Measurements from ENCODE around the gene FXYD6. TPM values are rescaled to one million over a fixed set of nuclear protein-coding genes. Genes with fewer than 3 reads are reported as not detected.

The FXYD6 gene
- total RNA-seq, 1 donor from 2014 or later, result 95.6 TPM

DNA sequence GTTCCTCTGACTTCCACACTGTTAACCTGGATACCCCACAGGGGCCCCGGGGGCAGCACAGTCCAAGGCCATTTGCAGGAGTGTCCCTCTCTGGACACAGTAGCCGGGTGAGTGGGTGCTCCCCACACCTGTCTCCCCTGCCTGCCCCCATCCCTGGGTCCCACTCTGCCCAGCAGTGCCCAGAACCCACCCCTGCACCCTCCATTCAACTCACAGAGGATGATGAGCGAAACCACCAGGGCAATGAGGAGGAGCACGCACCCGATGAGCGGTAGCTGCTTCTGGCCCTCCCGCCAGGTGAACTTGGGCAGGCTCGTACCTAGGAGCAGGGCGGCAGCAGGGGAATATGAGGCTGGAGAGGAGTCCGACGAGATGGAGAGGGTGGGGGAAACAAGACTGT lies 40.5 kb upstream of the FXYD6 start:
- Histone ChIP-seq H3K9me3 (ENCODE audit: low read depth) (no peaks in the 10 kb centered on the region), H3F3A (ENCODE audit: low read depth) (no peaks in the 10 kb centered on the region), H4K20me1 (ENCODE audit: low read depth) (no peaks in the 10 kb centered on the region), H3K9ac (no peak overlapping the region), H3K4me2 (no peak overlapping the region), H3K79me2 (ENCODE audit: low read depth) (no peaks in the 10 kb centered on the region), H3K4me1 (peaks cover 5% of the 10 kb centered on the region), H3K36me3 (no peaks in the 10 kb centered on the region), H3K27me3 (no peaks in the 10 kb centered on the region), H3K4me3 (no peak overlapping the region), H2AFZ (replicated peaks) (no peak overlapping the region), H3K27ac (no peak overlapping the region)
- peak overlapping the region; percentile 79 for H3K27ac Mint-ChIP-seq
- TF ChIP-seq, protein P1, sequence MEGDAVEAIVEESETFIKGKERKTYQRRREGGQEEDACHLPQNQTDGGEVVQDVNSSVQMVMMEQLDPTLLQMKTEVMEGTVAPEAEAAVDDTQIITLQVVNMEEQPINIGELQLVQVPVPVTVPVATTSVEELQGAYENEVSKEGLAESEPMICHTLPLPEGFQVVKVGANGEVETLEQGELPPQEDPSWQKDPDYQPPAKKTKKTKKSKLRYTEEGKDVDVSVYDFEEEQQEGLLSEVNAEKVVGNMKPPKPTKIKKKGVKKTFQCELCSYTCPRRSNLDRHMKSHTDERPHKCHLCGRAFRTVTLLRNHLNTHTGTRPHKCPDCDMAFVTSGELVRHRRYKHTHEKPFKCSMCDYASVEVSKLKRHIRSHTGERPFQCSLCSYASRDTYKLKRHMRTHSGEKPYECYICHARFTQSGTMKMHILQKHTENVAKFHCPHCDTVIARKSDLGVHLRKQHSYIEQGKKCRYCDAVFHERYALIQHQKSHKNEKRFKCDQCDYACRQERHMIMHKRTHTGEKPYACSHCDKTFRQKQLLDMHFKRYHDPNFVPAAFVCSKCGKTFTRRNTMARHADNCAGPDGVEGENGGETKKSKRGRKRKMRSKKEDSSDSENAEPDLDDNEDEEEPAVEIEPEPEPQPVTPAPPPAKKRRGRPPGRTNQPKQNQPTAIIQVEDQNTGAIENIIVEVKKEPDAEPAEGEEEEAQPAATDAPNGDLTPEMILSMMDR (IDR thresholded peaks at IDR 0.05), result no peak
- TF ChIP-seq EZH2phosphoT487 (IDR thresholded peaks at IDR 0.05) (no peak), EZH2 (IDR thresholded peaks at IDR 0.05) (no peak)
- H3K36me3 Mint-ChIP-seq, result no peaks in the 10 kb centered on the region
- H3K9me3 Mint-ChIP-seq, result no peaks in the 10 kb centered on the region
- H3K4me1 Mint-ChIP-seq, result peaks cover 14% of the 10 kb centered on the region
- H3K4me3 Mint-ChIP-seq, result no peak overlapping the region
- DNase-seq (ENCODE audit: low spot score), result no peak
- H3K27me3 Mint-ChIP-seq (ENCODE audit: insufficient read depth, low read depth), result peaks cover 10% of the 10 kb centered on the region

DNA sequence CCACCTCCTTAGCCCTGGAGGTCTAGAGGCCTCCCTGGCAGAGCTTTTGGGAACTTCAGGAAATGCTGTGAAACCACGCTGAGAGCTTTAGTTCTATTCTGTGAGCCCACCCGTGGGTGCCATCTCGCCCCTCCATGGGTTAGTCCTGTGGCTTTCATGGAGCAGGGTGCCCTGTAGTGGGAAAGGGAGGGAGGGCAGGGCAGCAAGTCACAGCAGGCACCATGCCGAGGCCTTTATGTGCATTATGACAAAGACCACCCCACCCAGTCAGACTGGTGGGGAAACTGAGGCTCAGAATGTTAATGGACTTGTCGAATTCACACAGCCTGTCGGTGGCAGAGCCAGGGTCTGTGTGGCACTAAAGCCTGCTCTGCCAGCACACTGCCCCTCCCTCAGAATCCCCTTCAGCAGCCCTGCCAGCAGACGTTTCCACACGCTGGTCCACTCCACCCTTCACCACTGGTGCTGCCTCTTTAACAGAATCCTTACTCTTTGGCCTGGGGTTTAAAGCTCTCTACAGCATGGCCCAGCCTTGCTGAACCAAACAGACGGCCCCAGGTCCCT lies 39.3 kb upstream of the FXYD6 start:
- Histone ChIP-seq H3K4me2 (no peak overlapping the region), H3K9ac (no peak overlapping the region), H3K9me3 (ENCODE audit: low read depth) (no peaks in the 10 kb centered on the region), H3K4me1 (peaks cover 5% of the 10 kb centered on the region), H3K4me3 (no peak overlapping the region), H3F3A (ENCODE audit: low read depth) (no peaks in the 10 kb centered on the region), H4K20me1 (ENCODE audit: low read depth) (no peaks in the 10 kb centered on the region), H3K36me3 (no peaks in the 10 kb centered on the region), H2AFZ (replicated peaks) (no peak overlapping the region), H3K79me2 (ENCODE audit: low read depth) (no peaks in the 10 kb centered on the region), H3K27ac (no peak overlapping the region), H3K27me3 (no peaks in the 10 kb centered on the region)
- Mint-ChIP-seq H3K9me3 (no peaks in the 10 kb centered on the region), H3K4me1 (peaks cover 14% of the 10 kb centered on the region), H3K27me3 (ENCODE audit: insufficient read depth, low read depth) (peaks cover 12% of the 10 kb centered on the region), H3K36me3 (no peaks in the 10 kb centered on the region), H3K27ac (no peak overlapping the region), H3K4me3 (no peak overlapping the region)
- no peak for TF ChIP-seq EZH2phosphoT487 (IDR thresholded peaks at IDR 0.05)
- TF ChIP-seq, protein P1 (IDR thresholded peaks at IDR 0.05), result no peak
- no peak for TF ChIP-seq EZH2 (IDR thresholded peaks at IDR 0.05)
- DNase-seq (ENCODE audit: low spot score), result no peak

DNA sequence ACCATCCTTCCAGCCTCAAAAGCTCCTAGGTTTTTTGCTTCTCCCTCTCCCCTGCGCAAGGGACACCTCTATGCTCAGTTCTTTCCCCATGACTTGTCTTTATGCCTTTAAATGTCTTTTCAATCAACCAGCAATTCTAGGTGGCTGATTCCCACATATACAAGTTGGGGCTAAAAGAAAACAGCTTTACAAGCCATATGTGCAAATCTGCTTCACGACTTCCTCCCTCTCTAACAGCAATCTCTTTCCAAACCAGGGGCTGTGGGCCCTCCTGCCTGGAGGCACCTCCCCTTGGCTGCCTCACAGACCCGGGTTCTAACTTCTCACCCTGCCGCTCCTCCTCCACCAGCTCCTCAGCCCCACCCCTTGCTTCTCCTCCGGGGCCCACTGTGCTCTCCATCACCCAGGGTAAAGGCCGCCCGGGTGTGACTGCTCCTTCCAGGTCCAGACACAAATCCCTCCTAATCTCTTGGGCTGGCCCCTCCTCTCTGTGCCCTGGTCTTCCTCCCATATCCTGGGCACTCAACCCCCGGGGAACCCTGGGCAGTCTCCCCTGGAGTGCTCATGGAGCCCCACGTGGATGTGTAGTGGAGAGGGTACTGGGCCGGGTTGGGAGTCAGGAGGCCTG lies 38.6 kb upstream of the FXYD6 start:
- peak; percentile 29 for DNase-seq (ENCODE audit: low spot score)
- H3K27ac Mint-ChIP-seq, result peak overlapping the region; percentile 42
- H3K36me3 ChIP-seq, result no peaks in the 10 kb centered on the region

More for the DNA sequence above, 38.6 kb upstream of the FXYD6 start:
- Mint-ChIP-seq H3K36me3 (no peaks in the 10 kb centered on the region), H3K27me3 (ENCODE audit: insufficient read depth, low read depth) (peaks cover 14% of the 10 kb centered on the region), H3K4me1 (peaks cover 14% of the 10 kb centered on the region), H3K4me3 (no peak overlapping the region), H3K9me3 (no peaks in the 10 kb centered on the region)
- no peaks in the 10 kb centered on the region for H3K27me3 ChIP-seq
- H3K9me3 ChIP-seq (ENCODE audit: low read depth), result no peaks in the 10 kb centered on the region
- H3F3A ChIP-seq (ENCODE audit: low read depth), result no peaks in the 10 kb centered on the region
- no peaks in the 10 kb centered on the region for H3K79me2 ChIP-seq (ENCODE audit: low read depth)
- H4K20me1 ChIP-seq (ENCODE audit: low read depth), result no peaks in the 10 kb centered on the region
- TF ChIP-seq EZH2phosphoT487 (IDR thresholded peaks at IDR 0.05) (no peak), EZH2 (IDR thresholded peaks at IDR 0.05) (no peak)
- TF ChIP-seq, protein P1 (IDR thresholded peaks at IDR 0.05), result no peak
- H3K27ac ChIP-seq, result no peak overlapping the region
- no peak overlapping the region for H3K4me3 ChIP-seq
- H2AFZ ChIP-seq (replicated peaks), result no peak overlapping the region
- H3K4me1 ChIP-seq, result peaks cover 5% of the 10 kb centered on the region
- peak overlapping the region; percentile 13 for H3K4me2 ChIP-seq
- H3K9ac ChIP-seq, result no peak overlapping the region

Data from neural progenitor cell (in vitro differentiated cells).